SJCRH30 (cell line): ENCODE data around the gene CRACDL. TPM values are rescaled to one million over a fixed set of nuclear protein-coding genes. Genes with fewer than 3 reads are reported as not detected.

Experiments
- DNase-seq, 2 experiments: peaks; one replicate each; pipeline ENCODE4 v3.0.0-alpha.2; 2015 to 2020
- H3K27ac ChIP-seq: fragments of 250-450 bp; sonication (Bioruptor Pico); 2 replicates; pipeline ENCODE4 v1.5.1; 2020; ENCODE audit warnings: mild to moderate bottlenecking, moderate library complexity
- H3K27me3 ChIP-seq: fragments of 250-450 bp; sonication (Bioruptor Pico); 2 replicates; pipeline ENCODE4 v1.5.1; 2020; ENCODE audit warnings: mild to moderate bottlenecking, moderate library complexity
- H3K36me3 ChIP-seq: fragments of 250-450 bp; sonication (Bioruptor Pico); 2 replicates; pipeline ENCODE4 v1.5.1; 2020; ENCODE audit warnings: mild to moderate bottlenecking, moderate library complexity
- H3K4me1 ChIP-seq: fragments of 250-450 bp; sonication (Bioruptor Pico); 2 replicates; pipeline ENCODE4 v1.5.1; 2020; ENCODE audit warnings: mild to moderate bottlenecking, moderate library complexity
- H3K4me3 ChIP-seq: fragments of 250-450 bp; sonication (Bioruptor Pico); 2 replicates; pipeline ENCODE4 v1.5.1; 2020; ENCODE audit warnings: mild to moderate bottlenecking, moderate library complexity
- H3K9me3 ChIP-seq: fragments of 250-450 bp; sonication (Bioruptor Pico); replicated peaks from 2 replicates; pipeline ENCODE4 v1.5.1; 2020; ENCODE audit warnings: mild to moderate bottlenecking, moderate library complexity
- total RNA-seq: library from RNA; depleted of rRNA; stranded (reverse); fragments of >200 nt; shearing (Covaris generic); gene quantifications from 2 replicates; pipeline ENCODE4 v1.2.3, GENCODE V29; 2014

CRACDL gene
- total RNA-seq, 1 experiment from 2014 or later = not detected

GRCh38 chr2:98874186-98874689 is 61.8 kb downstream of the CRACDL start:
- no peak overlapping the region for H3K4me3 ChIP-seq
- H3K27me3 ChIP-seq = peaks cover 6% of the 10 kb centered on the region; the same call in 1 of the 2 replicates
- no peaks in the 10 kb centered on the region for H3K36me3 ChIP-seq
- H3K27ac ChIP-seq = no peak overlapping the region
- H3K9me3 ChIP-seq = no peaks in the 10 kb centered on the region
- DNase-seq = no peak
- H3K4me1 ChIP-seq = no peaks in the 10 kb centered on the region

GRCh38 chr2:98872526-98872925 is 63.5 kb downstream of the CRACDL start:
- Histone ChIP-seq H3K27ac (no peak overlapping the region), H3K4me3 (no peak overlapping the region), H3K9me3 (no peaks in the 10 kb centered on the region), H3K27me3 (peaks cover 6% of the 10 kb centered on the region; the same call in 1 of the 2 replicates), H3K36me3 (no peaks in the 10 kb centered on the region), H3K4me1 (no peaks in the 10 kb centered on the region)
- DNase-seq = no peak

- H3K4me3 ChIP-seq = no peak overlapping the region
- no peak for DNase-seq
- H3K27ac ChIP-seq = no peak overlapping the region
- no peaks in the 10 kb centered on the region for H3K4me1 ChIP-seq
- H3K27me3 ChIP-seq = peaks cover 6% of the 10 kb centered on the region; the same call in 1 of the 2 replicates
- H3K9me3 ChIP-seq = no peaks in the 10 kb centered on the region
- no peaks in the 10 kb centered on the region for H3K36me3 ChIP-seq
These were observed 64.5 kb downstream of the CRACDL start for GRCh38 chr2:98871506-98871905.

- Histone ChIP-seq H3K4me1 (no peaks in the 10 kb centered on the region), H3K4me3 (no peak overlapping the region), H3K27ac (no peak overlapping the region), H3K9me3 (no peaks in the 10 kb centered on the region), H3K36me3 (no peaks in the 10 kb centered on the region), H3K27me3 (peaks cover 6% of the 10 kb centered on the region; the same call in 1 of the 2 replicates)
- no peak for DNase-seq
These were observed 65.4 kb downstream of the CRACDL start for GRCh38 chr2:98870516-98871158.

- DNase-seq = no peak
- Histone ChIP-seq H3K4me3 (no peak overlapping the region), H3K27ac (no peak overlapping the region), H3K27me3 (peaks cover 6% of the 10 kb centered on the region; the same call in 1 of the 2 replicates), H3K4me1 (no peaks in the 10 kb centered on the region), H3K36me3 (no peaks in the 10 kb centered on the region), H3K9me3 (no peaks in the 10 kb centered on the region)
These were observed 66.2 kb downstream of the CRACDL start for GRCh38 chr2:98869870-98870269.

- Histone ChIP-seq H3K4me1 (no peaks in the 10 kb centered on the region), H3K27me3 (peaks cover 6% of the 10 kb centered on the region; the same call in 1 of the 2 replicates), H3K9me3 (no peaks in the 10 kb centered on the region), H3K36me3 (no peaks in the 10 kb centered on the region), H3K27ac (no peak overlapping the region), H3K4me3 (no peak overlapping the region)
- no peak for DNase-seq
These were observed 66.8 kb downstream of the CRACDL start for GRCh38 chr2:98869272-98869641.

- Histone ChIP-seq H3K27ac (no peak overlapping the region), H3K4me3 (no peak overlapping the region), H3K27me3 (peaks cover 6% of the 10 kb centered on the region; the same call in 1 of the 2 replicates), H3K4me1 (no peaks in the 10 kb centered on the region), H3K36me3 (no peaks in the 10 kb centered on the region), H3K9me3 (no peaks in the 10 kb centered on the region)
- no peak for DNase-seq
These were observed 67.3 kb downstream of the CRACDL start for GRCh38 chr2:98868548-98869271.

- Histone ChIP-seq H3K4me1 (no peaks in the 10 kb centered on the region), H3K4me3 (no peak overlapping the region), H3K9me3 (no peaks in the 10 kb centered on the region), H3K27ac (no peak overlapping the region), H3K36me3 (no peaks in the 10 kb centered on the region), H3K27me3 (peaks cover 3% of the 10 kb centered on the region; the same call in 1 of the 2 replicates)
- DNase-seq = no peak
These were observed 68.3 kb downstream of the CRACDL start for GRCh38 chr2:98867539-98868309.

- H3K9me3 ChIP-seq = no peaks in the 10 kb centered on the region
- H3K36me3 ChIP-seq = no peaks in the 10 kb centered on the region
- peaks cover 3% of the 10 kb centered on the region; the same call in 1 of the 2 replicates for H3K27me3 ChIP-seq
- H3K27ac ChIP-seq = no peak overlapping the region
- DNase-seq = no peak
- no peak overlapping the region for H3K4me3 ChIP-seq
- H3K4me1 ChIP-seq = no peaks in the 10 kb centered on the region
These were observed 70.0 kb downstream of the CRACDL start for GRCh38 chr2:98866033-98866432.

GRCh38 chr2:98861601-98862000 is 74.4 kb downstream of the CRACDL start:
- H3K4me1 ChIP-seq = 0 out of 2 replicates have a peak, but pooled peaks cover 3% of the 10 kb centered on the region
- no peaks in the 10 kb centered on the region for H3K9me3 ChIP-seq
- no peak overlapping the region for H3K27ac ChIP-seq
- no peaks in the 10 kb centered on the region; the same call in 1 of the 2 replicates for H3K36me3 ChIP-seq
- no peak for DNase-seq
- H3K4me3 ChIP-seq = no peak overlapping the region
- H3K27me3 ChIP-seq = no peaks in the 10 kb centered on the region

- no peak for DNase-seq
- Histone ChIP-seq H3K4me3 (no peak overlapping the region), H3K9me3 (no peaks in the 10 kb centered on the region), H3K36me3 (no peaks in the 10 kb centered on the region; the same call in 1 of the 2 replicates), H3K27ac (no peak overlapping the region), H3K4me1 (0 out of 2 replicates have a peak, but pooled peaks cover 3% of the 10 kb centered on the region), H3K27me3 (no peaks in the 10 kb centered on the region)
These were observed 76.7 kb downstream of the CRACDL start for GRCh38 chr2:98859323-98859722.

- H3K9me3 ChIP-seq = no peaks in the 10 kb centered on the region
- no peaks in the 10 kb centered on the region; the same call in 1 of the 2 replicates for H3K36me3 ChIP-seq
- no peak overlapping the region for H3K27ac ChIP-seq
- no peak for DNase-seq
- no peak overlapping the region for H3K4me3 ChIP-seq
- no peaks in the 10 kb centered on the region for H3K27me3 ChIP-seq
- 0 out of 2 replicates have a peak, but pooled peaks cover 3% of the 10 kb centered on the region for H3K4me1 ChIP-seq
These were observed 79.0 kb downstream of the CRACDL start for GRCh38 chr2:98857001-98857400.

GRCh38 chr2:98854682-98855081 is 81.3 kb downstream of the CRACDL start:
- no peak for DNase-seq
- H3K9me3 ChIP-seq = no peaks in the 10 kb centered on the region
- no peaks in the 10 kb centered on the region for H3K27me3 ChIP-seq
- H3K4me3 ChIP-seq = no peak overlapping the region
- no peaks in the 10 kb centered on the region; the same call in 1 of the 2 replicates for H3K36me3 ChIP-seq
- no peak overlapping the region for H3K27ac ChIP-seq
- 0 out of 2 replicates have a peak, but pooled peaks cover 3% of the 10 kb centered on the region for H3K4me1 ChIP-seq

GRCh38 chr2:98852932-98853331 is 83.1 kb downstream of the CRACDL start:
- DNase-seq = no peak
- Histone ChIP-seq H3K9me3 (no peaks in the 10 kb centered on the region), H3K27ac (no peak overlapping the region)

More at GRCh38 chr2:98852932-98853331, 83.1 kb downstream of the CRACDL start:
- H3K4me1 ChIP-seq = no peaks in the 10 kb centered on the region
- no peak overlapping the region for H3K4me3 ChIP-seq
- H3K27me3 ChIP-seq = no peaks in the 10 kb centered on the region
- H3K36me3 ChIP-seq = no peaks in the 10 kb centered on the region
